Head of caudate nucleus (tissue), 42 donors: Measurements from ENCODE around the gene NGRN.
"Not testable (repeated sequence)": the region's sequence is repeated elsewhere in the genome, so short reads cannot be mapped to it uniquely, and the experiment has no call there.

Source experiments
- DNase-seq, 42 donors: peaks; one replicate each; pipeline versions ENCODE4 v3.0.0 to v3.0.0-alpha.2; 2020 to 2021; ENCODE audit warnings: mixed read lengths in 7 of 42
- intact Hi-C: fragments of 100-400 bp; cut with DNase I; formaldehyde crosslinking; loops from one replicate; pipeline ENCODE4 v1.15.0; 2022

NGRN gene

GRCh38 chr15:90270502-90271150, 5.2 kb downstream of the NGRN start:
- no peak for DNase-seq
- intact Hi-C loops = no loop called here

GRCh38 chr15:90271459-90272166, 6.1 kb downstream of the NGRN start:
- intact Hi-C loops = no loop called here
- DNase-seq = no peak

- intact Hi-C loops = not testable (repeated sequence)
- peak in 1 of 42 donors; percentile 9 for DNase-seq
Measured at GRCh38 chr15:90278467-90278866, 13.0 kb downstream of the NGRN start.

- intact Hi-C loops = not testable (repeated sequence)
- DNase-seq = peak in 1 of 42 donors; percentile 0
Measured at GRCh38 chr15:90280743-90281142, 15.3 kb downstream of the NGRN start.

- intact Hi-C loops = not testable (repeated sequence)
- peak in 1 of 42 donors; percentile 3 for DNase-seq
Measured at GRCh38 chr15:90281637-90282036, 16.2 kb downstream of the NGRN start.

GRCh38 chr15:90286678-90287077, 21.2 kb downstream of the NGRN start:
- intact Hi-C loops = no loop called here
- DNase-seq = peak in 1 of 42 donors; percentile 30

GRCh38 chr15:90287101-90287500, 21.6 kb downstream of the NGRN start:
- intact Hi-C loops = no loop called here

GRCh38 chr15:90287946-90288345, 22.5 kb downstream of the NGRN start:
- DNase-seq = no peak

More at GRCh38 chr15:90287101-90287500, 21.6 kb downstream of the NGRN start:
- DNase-seq = no peak

GRCh38 chr15:90291679-90292356, 26.3 kb downstream of the NGRN start:
- DNase-seq = no peak
- intact Hi-C loops = no loop called here

More at GRCh38 chr15:90287946-90288345, 22.5 kb downstream of the NGRN start:
- intact Hi-C loops = no loop called here

GRCh38 chr15:90293040-90293810, 27.8 kb downstream of the NGRN start:
- intact Hi-C loops = not testable (repeated sequence)
- peak; percentile 46 to 88 (median 73) for DNase-seq

- no peak for DNase-seq
Measured at GRCh38 chr15:90294159-90294558, 28.7 kb downstream of the NGRN start.

GRCh38 chr15:90294601-90295269, 29.3 kb downstream of the NGRN start:
- intact Hi-C loops = no loop called here
- DNase-seq = peak in 20 of 42 donors; percentile 13 to 67 (median 42)

More at GRCh38 chr15:90294159-90294558, 28.7 kb downstream of the NGRN start:
- intact Hi-C loops = no loop called here

GRCh38 chr15:90295270-90295648, 29.8 kb downstream of the NGRN start:
- intact Hi-C loops = no loop called here
- DNase-seq = peak in 11 of 42 donors; percentile 18 to 58 (median 30)

GRCh38 chr15:90296316-90296884, 30.9 kb downstream of the NGRN start:
- intact Hi-C loops, DNase-seq: not testable (repeated sequence)

GRCh38 chr15:90297021-90297420, 31.5 kb downstream of the NGRN start:
- intact Hi-C loops = no loop called here
- DNase-seq = no peak

GRCh38 chr15:90300541-90300940, 35.1 kb downstream of the NGRN start:
- DNase-seq = peak in 2 of 42 donors; percentile 16 to 22
- intact Hi-C loops = no loop called here

- DNase-seq = peak in 31 of 42 donors; percentile 21 to 78 (median 47)
- intact Hi-C loops = no loop called here
Measured at GRCh38 chr15:90300988-90301706, 35.7 kb downstream of the NGRN start.
